Hepatocyte (in vitro differentiated cells): ENCODE measurements around the gene POLR1D. TPM values are rescaled to one million over a fixed set of nuclear protein-coding genes. Genes with fewer than 3 reads are reported as not detected.

Source experiments
- DNase-seq: peaks from one replicate; pipeline ENCODE4 v3.0.0-alpha.2; 2016; ENCODE audit warnings: low spot score
- H2AFZ ChIP-seq: fragments of 200-600 bp; sonication (generic); 2 replicates; pipeline ENCODE4 v1.6.0; 2016; ENCODE audit warnings: antibody characterized with exemption, mild to moderate bottlenecking
- H3K27ac ChIP-seq: fragments of 200-600 bp; sonication (generic); 2 replicates; pipeline ENCODE4 v1.5.1; 2016; ENCODE audit warnings: mild to moderate bottlenecking
- H3K27me3 ChIP-seq: fragments of 200-600 bp; sonication (generic); 2 replicates; pipeline ENCODE4 v1.6.1; 2016
- H3K36me3 ChIP-seq: fragments of 200-600 bp; sonication (generic); replicated peaks from 2 replicates; pipeline ENCODE4 v1.5.1; 2016; ENCODE audit warnings: low read depth; ENCODE audit not compliant: insufficient read depth
- H3K4me1 ChIP-seq: fragments of 200-600 bp; sonication (generic); 2 replicates; pipeline ENCODE4 v1.5.1; 2016; ENCODE audit warnings: mild to moderate bottlenecking, moderate library complexity; ENCODE audit not compliant: insufficient read depth
- H3K4me2 ChIP-seq: fragments of 200-600 bp; sonication (generic); 2 replicates; pipeline ENCODE4 v1.6.0; 2016
- H3K4me3 ChIP-seq: fragments of 200-600 bp; sonication (generic); 2 replicates; pipeline ENCODE4 v1.5.1; 2016; ENCODE audit warnings: mild to moderate bottlenecking
- H3K79me2 ChIP-seq: fragments of 200-600 bp; sonication (generic); 2 replicates; pipeline ENCODE4 v1.6.0; 2017; ENCODE audit warnings: mild to moderate bottlenecking
- H3K9me2 ChIP-seq: fragments of 200-600 bp; sonication (generic); replicated peaks from 2 replicates; pipeline ENCODE4 v1.6.0; 2017; ENCODE audit warnings: mild to moderate bottlenecking; ENCODE audit not compliant: insufficient read depth
- H3K9me3 ChIP-seq: fragments of 200-600 bp; sonication (generic); 2 replicates; pipeline ENCODE4 v1.5.1; 2016; ENCODE audit warnings: low read depth, mild to moderate bottlenecking
- H4K20me1 ChIP-seq: fragments of 200-600 bp; sonication (generic); 2 replicates; pipeline ENCODE4 v1.6.0; 2016; ENCODE audit warnings: mild to moderate bottlenecking; ENCODE audit not compliant: insufficient read depth, poor library complexity, severe bottlenecking
- EZH2 ChIP-seq: fragments of 200-600 bp; sonication (generic); IDR thresholded peaks from 2 replicates; pipeline ENCODE4 v1.6.1; 2016; ENCODE audit warnings: antibody characterized with exemption, mild to moderate bottlenecking, borderline replicate concordance
- EZH2phosphoT487 ChIP-seq: fragments of 200-600 bp; sonication (generic); IDR thresholded peaks from one replicate; pipeline ENCODE4 v1.6.1; 2018; ENCODE audit warnings: antibody characterized with exemption, mild to moderate bottlenecking, low read depth, moderate library complexity; ENCODE audit not compliant: unreplicated experiment, severe bottlenecking
- WGBS: methylation state at CpG from one replicate; pipeline ENCODE4 v1.1.6; 2016; ENCODE audit warnings: low lambda C conversion rate; ENCODE audit errors: missing lambda C conversion rate; 5-methylcytosine and 5-hydroxymethylcytosine counted together
- polyA plus RNA-seq: library from polyadenylated mRNA; unstranded; fragments of >200 nt; fragmentation: Nextera tagmentation; extraction: Ambion mirVana; gene quantifications from 2 replicates; pipeline ENCODE4 v1.2.1, GENCODE V29; 2016
- total RNA-seq: library from RNA; depleted of rRNA; stranded (reverse); fragments of >200 nt; gene quantifications from 2 replicates; pipeline ENCODE4 v1.2.3, GENCODE V29; 2014
- TF ChIP-seq, protein P1 (sequence below): fragments of 200-600 bp; sonication (generic); IDR thresholded peaks from 2 replicates; pipeline ENCODE4 v1.5.1; 2016; ENCODE audit warnings: antibody characterized with exemption, mild to moderate bottlenecking; ENCODE audit not compliant: poor library complexity

Gene POLR1D
- total and polyA plus RNA-seq, 2 experiments from 2014 or later: 106 to 116 TPM

DNA sequence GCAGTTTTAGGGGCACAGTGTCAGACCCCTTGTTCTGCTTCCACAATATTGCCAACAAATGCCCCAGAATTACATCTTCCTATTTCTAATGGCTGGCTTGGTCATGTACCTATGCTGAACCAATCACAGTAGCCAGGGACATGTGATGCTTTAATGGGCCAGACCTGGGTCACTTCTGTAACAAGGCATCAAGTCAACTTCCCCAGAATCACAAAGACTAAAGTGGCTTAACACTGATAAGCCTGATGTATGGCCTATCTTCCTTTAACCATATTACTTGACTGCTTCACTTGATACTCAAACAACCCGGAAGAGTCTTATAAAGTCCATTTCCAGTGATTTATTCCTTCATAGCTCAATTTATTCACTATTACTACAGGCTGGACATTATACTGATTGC is 21.0 kb upstream of the POLR1D start:
- 61% methylated on average over 1 of the region's 1 CpG for WGBS
- H3K9me3 ChIP-seq: no peaks in the 10 kb centered on the region
- TF ChIP-seq EZH2phosphoT487 (no peak), EZH2 (no peak)
- TF ChIP-seq, protein P1, sequence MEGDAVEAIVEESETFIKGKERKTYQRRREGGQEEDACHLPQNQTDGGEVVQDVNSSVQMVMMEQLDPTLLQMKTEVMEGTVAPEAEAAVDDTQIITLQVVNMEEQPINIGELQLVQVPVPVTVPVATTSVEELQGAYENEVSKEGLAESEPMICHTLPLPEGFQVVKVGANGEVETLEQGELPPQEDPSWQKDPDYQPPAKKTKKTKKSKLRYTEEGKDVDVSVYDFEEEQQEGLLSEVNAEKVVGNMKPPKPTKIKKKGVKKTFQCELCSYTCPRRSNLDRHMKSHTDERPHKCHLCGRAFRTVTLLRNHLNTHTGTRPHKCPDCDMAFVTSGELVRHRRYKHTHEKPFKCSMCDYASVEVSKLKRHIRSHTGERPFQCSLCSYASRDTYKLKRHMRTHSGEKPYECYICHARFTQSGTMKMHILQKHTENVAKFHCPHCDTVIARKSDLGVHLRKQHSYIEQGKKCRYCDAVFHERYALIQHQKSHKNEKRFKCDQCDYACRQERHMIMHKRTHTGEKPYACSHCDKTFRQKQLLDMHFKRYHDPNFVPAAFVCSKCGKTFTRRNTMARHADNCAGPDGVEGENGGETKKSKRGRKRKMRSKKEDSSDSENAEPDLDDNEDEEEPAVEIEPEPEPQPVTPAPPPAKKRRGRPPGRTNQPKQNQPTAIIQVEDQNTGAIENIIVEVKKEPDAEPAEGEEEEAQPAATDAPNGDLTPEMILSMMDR: no peak
- H3K79me2 ChIP-seq: peaks cover 100% of the 10 kb centered on the region
- no peaks in the 10 kb centered on the region for H3K36me3 ChIP-seq
- no peak overlapping the region for H3K4me3 ChIP-seq
- no peaks in the 10 kb centered on the region for H3K9me2 ChIP-seq
- H3K27ac ChIP-seq: no peak overlapping the region
- no peaks in the 10 kb centered on the region for H3K27me3 ChIP-seq
- H3K4me1 ChIP-seq: peaks cover under 1% of the 10 kb centered on the region
- H3K4me2 ChIP-seq: no peak overlapping the region
- no peak for DNase-seq
- H2AFZ ChIP-seq: no peak overlapping the region
- peaks cover 23% of the 10 kb centered on the region for H4K20me1 ChIP-seq

DNA sequence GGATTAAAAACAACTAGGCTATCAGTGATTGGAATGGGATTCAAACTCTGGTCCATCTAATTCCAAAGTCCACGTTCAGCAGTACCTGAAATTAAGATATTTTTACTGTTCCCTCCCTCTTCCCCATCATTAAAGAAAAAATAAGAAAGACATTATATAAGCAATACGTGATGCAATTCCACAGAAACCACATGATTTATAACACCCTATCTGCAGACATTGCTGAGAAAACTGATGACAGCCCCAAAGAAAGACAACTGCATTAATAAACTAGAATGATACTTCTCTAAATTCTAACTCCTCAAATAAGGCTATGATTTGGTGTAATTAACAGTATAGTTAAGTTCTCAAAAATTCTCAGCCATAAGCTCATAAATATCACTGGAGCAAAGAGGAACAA is 20.5 kb upstream of the POLR1D start:
- Histone ChIP-seq H4K20me1 (peaks cover 23% of the 10 kb centered on the region), H3K36me3 (no peaks in the 10 kb centered on the region), H2AFZ (no peak overlapping the region), H3K4me3 (no peak overlapping the region), H3K27ac (no peak overlapping the region), H3K9me2 (no peaks in the 10 kb centered on the region), H3K27me3 (no peaks in the 10 kb centered on the region), H3K9me3 (no peaks in the 10 kb centered on the region), H3K4me1 (peaks cover 5% of the 10 kb centered on the region), H3K4me2 (no peak overlapping the region), H3K79me2 (peaks cover 100% of the 10 kb centered on the region)
- TF ChIP-seq, protein P1: no peak
- TF ChIP-seq EZH2: no peak
- no peak for TF ChIP-seq EZH2phosphoT487
- WGBS: 90% methylated on average over 2 of the region's 2 CpGs
- DNase-seq: no peak

DNA sequence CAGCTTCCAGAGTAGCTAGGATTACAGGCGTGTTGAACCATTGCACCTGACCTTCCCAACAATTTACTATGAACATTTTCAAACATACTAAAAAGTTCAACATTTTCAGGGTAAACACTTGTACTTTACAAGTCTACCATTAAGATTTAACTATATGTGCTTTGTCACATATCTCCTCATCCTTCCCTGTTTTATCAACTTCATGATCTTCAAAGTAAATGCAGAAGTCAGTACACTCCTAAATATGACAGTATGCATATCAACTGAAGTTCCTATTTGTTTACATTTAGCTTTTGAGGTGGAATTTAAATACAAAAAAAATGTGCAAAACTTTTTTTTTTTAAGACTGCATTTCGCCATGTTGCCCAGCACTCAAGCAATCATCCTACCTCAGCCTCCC is 19.9 kb upstream of the POLR1D start:
- Histone ChIP-seq H3K4me2 (no peak overlapping the region), H3K4me3 (no peak overlapping the region), H3K9me2 (no peaks in the 10 kb centered on the region), H3K27ac (no peak overlapping the region), H4K20me1 (peaks cover 18% of the 10 kb centered on the region), H2AFZ (no peak overlapping the region), H3K36me3 (no peaks in the 10 kb centered on the region), H3K4me1 (peaks cover 10% of the 10 kb centered on the region), H3K79me2 (peaks cover 100% of the 10 kb centered on the region), H3K27me3 (no peaks in the 10 kb centered on the region), H3K9me3 (no peaks in the 10 kb centered on the region)
- no peak for DNase-seq
- TF ChIP-seq EZH2phosphoT487: no peak
- TF ChIP-seq, protein P1: no peak
- TF ChIP-seq EZH2: no peak
- 90% methylated on average over 2 of the region's 2 CpGs for WGBS

DNA sequence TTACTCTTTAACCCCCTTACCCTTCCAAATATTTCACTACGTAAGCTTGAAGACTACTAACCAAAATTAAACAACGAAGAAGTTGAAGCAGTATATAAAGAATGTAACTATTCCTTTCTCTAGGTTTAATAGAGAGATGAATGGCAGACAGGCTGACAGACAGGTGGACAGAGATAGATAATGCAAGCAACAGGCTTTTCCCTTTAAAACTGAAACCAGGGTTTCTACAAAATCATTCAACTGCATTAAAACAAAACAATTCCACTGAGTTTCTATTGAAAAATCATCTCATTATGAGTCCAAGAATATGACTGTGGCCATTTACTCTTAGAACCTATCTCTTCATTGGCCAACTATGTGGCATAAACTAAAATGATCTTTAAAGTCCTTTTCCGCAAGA is 16.6 kb upstream of the POLR1D start:
- Histone ChIP-seq H4K20me1 (peaks cover 10% of the 10 kb centered on the region), H3K36me3 (no peaks in the 10 kb centered on the region), H3K9me2 (no peaks in the 10 kb centered on the region), H2AFZ (no peak overlapping the region), H3K4me3 (no peak overlapping the region), H3K9me3 (no peaks in the 10 kb centered on the region), H3K27me3 (no peaks in the 10 kb centered on the region), H3K4me2 (peak overlapping the region; percentile 2), H3K4me1 (peaks cover 12% of the 10 kb centered on the region), H3K27ac (peak overlapping the region; percentile 52), H3K79me2 (peaks cover 98% of the 10 kb centered on the region)
- WGBS: 84% methylated on average over 3 of the region's 3 CpGs
- DNase-seq: no peak
- TF ChIP-seq, protein P1: no peak
- TF ChIP-seq EZH2phosphoT487 (no peak), EZH2 (no peak)
